ENCODE results near the gene MAPK1IP1L. TPM values are rescaled to one million over a fixed set of nuclear protein-coding genes. Genes with fewer than 3 reads are reported as not detected.

MAPK1IP1L gene
- total and polyA plus RNA-seq, 2 experiments from 2014 or later = 72.4 to 162 TPM

DNA sequence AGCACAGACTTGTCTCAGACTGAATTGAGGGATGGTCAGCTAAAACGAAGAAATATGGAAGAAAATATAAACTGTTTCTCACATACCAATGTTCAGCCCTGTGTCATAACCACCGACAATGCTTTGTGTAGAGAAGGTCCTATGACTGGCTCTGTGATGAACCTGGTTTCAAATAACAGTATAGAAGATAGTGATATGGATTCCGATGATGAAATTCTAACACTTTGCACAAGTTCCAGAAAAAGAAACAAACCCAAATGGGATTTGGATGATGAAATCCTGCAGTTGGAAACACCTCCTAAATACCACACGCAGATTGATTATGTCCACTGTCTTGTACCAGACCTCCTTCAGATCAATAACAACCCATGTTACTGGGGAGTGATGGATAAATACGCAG is 7.9 kb upstream of the MAPK1IP1L start:
- no peaks in the 10 kb centered on the region for H3K9me2 ChIP-seq (ENCODE audit: insufficient read depth)
- peaks cover 35% of the 10 kb centered on the region for H3K36me3 Mint-ChIP-seq (ENCODE audit: low read depth)
- no peak overlapping the region for H3K27ac Mint-ChIP-seq

DNA sequence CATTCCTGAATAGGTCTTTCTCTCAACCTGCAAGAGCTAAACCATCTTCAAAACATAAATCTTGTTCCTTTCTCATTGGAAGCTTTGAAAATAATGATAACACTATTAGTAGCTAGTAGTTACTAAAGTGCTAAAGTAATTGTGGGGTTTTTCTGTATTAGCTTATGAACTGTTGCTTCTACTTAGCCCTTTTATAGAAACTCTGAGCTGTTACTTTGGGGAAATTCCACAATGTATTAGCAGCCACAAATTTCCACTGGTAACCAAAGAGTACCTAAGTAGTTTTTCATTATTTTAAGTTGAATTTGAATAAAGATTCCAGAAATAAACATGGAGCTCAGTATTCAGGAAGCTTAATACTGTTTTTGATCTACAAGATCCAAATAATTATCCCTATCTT is 6.4 kb upstream of the MAPK1IP1L start:
- DNase-seq (ENCODE audit: low spot score) (no peak), ATAC-seq (no peak)
- no peaks in the 10 kb centered on the region for H3K4me1 ChIP-seq (ENCODE audit: insufficient read depth)
- Mint-ChIP-seq H3K9me3 (no peaks in the 10 kb centered on the region), H3K4me3 (no peak overlapping the region), H3K27ac (no peak overlapping the region), H3K4me1 (0 out of 3 replicates have a peak, but pooled peaks cover 3% of the 10 kb centered on the region), H3K36me3 (ENCODE audit: low read depth) (peaks cover 22% of the 10 kb centered on the region), H3K27me3 (ENCODE audit: insufficient read depth, low read depth, poor library complexity) (peaks cover 19% of the 10 kb centered on the region)
- no peak overlapping the region for H2AFZ ChIP-seq
- H3K4me3 ChIP-seq = no peak overlapping the region
- H3K9me2 ChIP-seq (ENCODE audit: insufficient read depth) = no peaks in the 10 kb centered on the region
- H3K27me3 ChIP-seq (ENCODE audit: insufficient read depth) = peaks cover 21% of the 10 kb centered on the region
- H3F3A ChIP-seq (replicated peaks; ENCODE audit: low read depth) = no peaks in the 10 kb centered on the region
- H3K27ac ChIP-seq (ENCODE audit: low read depth) = no peak overlapping the region
- peaks cover 10% of the 10 kb centered on the region; the same call in 1 of the 2 replicates for H3K79me2 ChIP-seq (replicated peaks; ENCODE audit: insufficient read depth)
- H3K4me2 ChIP-seq = no peak overlapping the region
- H4K20me1 ChIP-seq (replicated peaks; ENCODE audit: insufficient read depth) = peaks cover 33% of the 10 kb centered on the region
- peaks cover 6% of the 10 kb centered on the region for H3K36me3 ChIP-seq (ENCODE audit: insufficient read depth)
- TF ChIP-seq, protein P1, sequence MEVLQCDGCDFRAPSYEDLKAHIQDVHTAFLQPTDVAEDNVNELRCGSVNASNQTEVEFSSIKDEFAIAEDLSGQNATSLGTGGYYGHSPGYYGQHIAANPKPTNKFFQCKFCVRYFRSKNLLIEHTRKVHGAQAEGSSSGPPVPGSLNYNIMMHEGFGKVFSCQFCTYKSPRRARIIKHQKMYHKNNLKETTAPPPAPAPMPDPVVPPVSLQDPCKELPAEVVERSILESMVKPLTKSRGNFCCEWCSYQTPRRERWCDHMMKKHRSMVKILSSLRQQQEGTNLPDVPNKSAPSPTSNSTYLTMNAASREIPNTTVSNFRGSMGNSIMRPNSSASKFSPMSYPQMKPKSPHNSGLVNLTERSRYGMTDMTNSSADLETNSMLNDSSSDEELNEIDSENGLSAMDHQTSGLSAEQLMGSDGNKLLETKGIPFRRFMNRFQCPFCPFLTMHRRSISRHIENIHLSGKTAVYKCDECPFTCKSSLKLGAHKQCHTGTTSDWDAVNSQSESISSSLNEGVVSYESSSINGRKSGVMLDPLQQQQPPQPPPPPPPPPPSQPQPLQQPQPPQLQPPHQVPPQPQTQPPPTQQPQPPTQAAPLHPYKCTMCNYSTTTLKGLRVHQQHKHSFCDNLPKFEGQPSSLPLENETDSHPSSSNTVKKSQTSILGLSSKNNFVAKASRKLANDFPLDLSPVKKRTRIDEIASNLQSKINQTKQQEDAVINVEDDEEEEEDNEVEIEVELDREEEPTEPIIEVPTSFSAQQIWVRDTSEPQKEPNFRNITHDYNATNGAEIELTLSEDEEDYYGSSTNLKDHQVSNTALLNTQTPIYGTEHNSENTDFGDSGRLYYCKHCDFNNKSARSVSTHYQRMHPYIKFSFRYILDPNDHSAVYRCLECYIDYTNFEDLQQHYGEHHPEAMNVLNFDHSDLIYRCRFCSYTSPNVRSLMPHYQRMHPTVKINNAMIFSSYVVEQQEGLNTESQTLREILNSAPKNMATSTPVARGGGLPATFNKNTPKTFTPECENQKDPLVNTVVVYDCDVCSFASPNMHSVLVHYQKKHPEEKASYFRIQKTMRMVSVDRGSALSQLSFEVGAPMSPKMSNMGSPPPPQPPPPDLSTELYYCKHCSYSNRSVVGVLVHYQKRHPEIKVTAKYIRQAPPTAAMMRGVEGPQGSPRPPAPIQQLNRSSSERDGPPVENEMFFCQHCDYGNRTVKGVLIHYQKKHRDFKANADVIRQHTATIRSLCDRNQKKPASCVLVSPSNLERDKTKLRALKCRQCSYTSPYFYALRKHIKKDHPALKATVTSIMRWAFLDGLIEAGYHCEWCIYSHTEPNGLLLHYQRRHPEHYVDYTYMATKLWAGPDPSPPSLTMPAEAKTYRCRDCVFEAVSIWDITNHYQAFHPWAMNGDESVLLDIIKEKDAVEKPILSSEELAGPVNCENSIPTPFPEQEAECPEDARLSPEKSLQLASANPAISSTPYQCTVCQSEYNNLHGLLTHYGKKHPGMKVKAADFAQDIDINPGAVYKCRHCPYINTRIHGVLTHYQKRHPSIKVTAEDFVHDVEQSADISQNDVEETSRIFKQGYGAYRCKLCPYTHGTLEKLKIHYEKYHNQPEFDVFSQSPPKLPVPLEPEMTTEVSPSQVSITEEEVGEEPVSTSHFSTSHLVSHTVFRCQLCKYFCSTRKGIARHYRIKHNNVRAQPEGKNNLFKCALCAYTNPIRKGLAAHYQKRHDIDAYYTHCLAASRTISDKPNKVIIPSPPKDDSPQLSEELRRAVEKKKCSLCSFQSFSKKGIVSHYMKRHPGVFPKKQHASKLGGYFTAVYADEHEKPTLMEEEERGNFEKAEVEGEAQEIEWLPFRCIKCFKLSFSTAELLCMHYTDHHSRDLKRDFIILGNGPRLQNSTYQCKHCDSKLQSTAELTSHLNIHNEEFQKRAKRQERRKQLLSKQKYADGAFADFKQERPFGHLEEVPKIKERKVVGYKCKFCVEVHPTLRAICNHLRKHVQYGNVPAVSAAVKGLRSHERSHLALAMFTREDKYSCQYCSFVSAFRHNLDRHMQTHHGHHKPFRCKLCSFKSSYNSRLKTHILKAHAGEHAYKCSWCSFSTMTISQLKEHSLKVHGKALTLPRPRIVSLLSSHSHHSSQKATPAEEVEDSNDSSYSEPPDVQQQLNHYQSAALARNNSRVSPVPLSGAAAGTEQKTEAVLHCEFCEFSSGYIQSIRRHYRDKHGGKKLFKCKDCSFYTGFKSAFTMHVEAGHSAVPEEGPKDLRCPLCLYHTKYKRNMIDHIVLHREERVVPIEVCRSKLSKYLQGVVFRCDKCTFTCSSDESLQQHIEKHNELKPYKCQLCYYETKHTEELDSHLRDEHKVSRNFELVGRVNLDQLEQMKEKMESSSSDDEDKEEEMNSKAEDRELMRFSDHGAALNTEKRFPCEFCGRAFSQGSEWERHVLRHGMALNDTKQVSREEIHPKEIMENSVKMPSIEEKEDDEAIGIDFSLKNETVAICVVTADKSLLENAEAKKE (CRISPR knock-in tag; IDR thresholded peaks at IDR 0.05) = no peak
- TF ChIP-seq ZNF331 (CRISPR knock-in tag; IDR thresholded peaks at IDR 0.05; ENCODE audit: low read depth) (no peak), ZNF114 (CRISPR knock-in tag; IDR thresholded peaks at IDR 0.05) (no peak), NANOG (IDR thresholded peaks at IDR 0.05; ENCODE audit: borderline replicate concordance) (no peak), CTCF (conservative IDR thresholded peaks at IDR 0.05; ENCODE audit: low read depth in 2 of 2) (no peak), POLR2AphosphoS5 (IDR thresholded peaks at IDR 0.05; ENCODE audit: low read depth) (no peak), EZH2phosphoT487 (IDR thresholded peaks at IDR 0.05; ENCODE audit: unreplicated experiment) (no peak)

More for the DNA sequence above, 7.9 kb upstream of the MAPK1IP1L start:
- Mint-ChIP-seq H3K9me3 (no peaks in the 10 kb centered on the region), H3K4me3 (no peak overlapping the region), H3K4me1 (0 out of 3 replicates have a peak, but pooled peaks cover 3% of the 10 kb centered on the region), H3K27me3 (ENCODE audit: insufficient read depth, low read depth, poor library complexity) (peaks cover 26% of the 10 kb centered on the region)
- Histone ChIP-seq H4K20me1 (replicated peaks; ENCODE audit: insufficient read depth) (peaks cover 48% of the 10 kb centered on the region), H3K4me2 (no peak overlapping the region), H3K79me2 (replicated peaks; ENCODE audit: insufficient read depth) (peaks cover 22% of the 10 kb centered on the region), H3F3A (replicated peaks; ENCODE audit: low read depth) (no peaks in the 10 kb centered on the region), H3K4me3 (no peak overlapping the region), H3K27ac (ENCODE audit: low read depth) (no peak overlapping the region), H3K36me3 (ENCODE audit: insufficient read depth) (peaks cover 6% of the 10 kb centered on the region), H2AFZ (no peak overlapping the region), H3K4me1 (ENCODE audit: insufficient read depth) (no peaks in the 10 kb centered on the region), H3K27me3 (ENCODE audit: insufficient read depth) (peaks cover 28% of the 10 kb centered on the region)
- no peak for ATAC-seq
- TF ChIP-seq CREB1 (CRISPR knock-in tag; IDR thresholded peaks at IDR 0.05; ENCODE audit: low read depth) = no peak
- TF ChIP-seq CTCF (conservative IDR thresholded peaks at IDR 0.05; ENCODE audit: low read depth in 2 of 2) = no peak
- no peak for TF ChIP-seq NANOG (IDR thresholded peaks at IDR 0.05; ENCODE audit: borderline replicate concordance)
- DNase-seq (ENCODE audit: low spot score) = no peak

Measured in GM23338 (cell line).